ENCODE results near the gene SLC25A34.

GRCh38 chr1:15730423-15730822, 5.6 kb upstream of the SLC25A34 start:
- TF ChIP-seq TAF1 (IDR thresholded peaks at IDR 0.05; ENCODE audit: low read depth, low read length) (no peak), POLR2A (IDR thresholded peaks at IDR 0.05; ENCODE audit: low read depth, low read length) (no peak), POLR2AphosphoS5 (IDR thresholded peaks at IDR 0.05; ENCODE audit: low read depth, low read length) (no peak)
